KMS-11 (cell line): ENCODE measurements around the gene EML1.

Experiments
- H2AFZ ChIP-seq: fragments of 200-600 bp; sonication (generic); 2 replicates; pipeline ENCODE4 v1.6.1; 2016; ENCODE audit warnings: antibody characterized with exemption, mixed run types, low read depth
- H3K27ac ChIP-seq: fragments of 200-600 bp; sonication (generic); 2 replicates; pipeline ENCODE4 v1.6.1; 2016; ENCODE audit warnings: mild to moderate bottlenecking, mixed run types
- H3K27me3 ChIP-seq: fragments of 200-600 bp; sonication (generic); 2 replicates; pipeline ENCODE4 v1.6.1; 2017; ENCODE audit warnings: mild to moderate bottlenecking, low read depth, mixed run types, moderate library complexity; ENCODE audit not compliant: insufficient read depth
- H3K36me3 ChIP-seq: fragments of 200-600 bp; sonication (generic); 2 replicates; pipeline ENCODE4 v1.6.1; 2017; ENCODE audit warnings: mild to moderate bottlenecking, mixed run types; ENCODE audit not compliant: insufficient read depth
- H3K4me1 ChIP-seq: fragments of 200-600 bp; sonication (generic); 2 replicates; pipeline ENCODE4 v1.6.1; 2016; ENCODE audit warnings: mild to moderate bottlenecking, low read depth, mixed run types; ENCODE audit not compliant: poor library complexity, severe bottlenecking
- H3K4me2 ChIP-seq: fragments of 200-600 bp; sonication (generic); 2 replicates; pipeline ENCODE4 v1.7.0; 2016; ENCODE audit warnings: mild to moderate bottlenecking, mixed run types
- H3K4me3 ChIP-seq: fragments of 200-600 bp; sonication (generic); IDR thresholded peaks from 2 replicates; pipeline ENCODE4 v1.6.1; 2017; ENCODE audit warnings: low read depth, low read length, mixed read lengths; ENCODE audit not compliant: insufficient read depth
- H3K79me2 ChIP-seq: fragments of 200-600 bp; sonication (generic); 2 replicates; pipeline ENCODE4 v1.6.1; 2016; ENCODE audit warnings: low read depth, mixed run types; ENCODE audit not compliant: insufficient read depth
- H3K9ac ChIP-seq: fragments of 200-600 bp; sonication (generic); 2 replicates; pipeline ENCODE4 v1.6.1; 2016; ENCODE audit warnings: mild to moderate bottlenecking, mixed run types
- H4K20me1 ChIP-seq: fragments of 200-600 bp; sonication (generic); 2 replicates; pipeline ENCODE4 v1.6.1; 2016; ENCODE audit warnings: mild to moderate bottlenecking, mixed run types; ENCODE audit not compliant: insufficient read depth
- CTCF ChIP-seq: fragments of 200-600 bp; sonication (generic); conservative IDR thresholded peaks from 2 replicates; pipeline ENCODE4 v1.6.1; 2017; ENCODE audit warnings: low read depth, mild to moderate bottlenecking, antibody characterized with exemption, low read length, moderate library complexity, mixed read lengths

EML1 gene

GRCh38 chr14:99991331-99991730 is 198.1 kb downstream of the EML1 start:
- TF ChIP-seq CTCF, result no peak
- H4K20me1 ChIP-seq, result 0 out of 2 replicates have a peak, but pooled peaks cover 3% of the 10 kb centered on the region
- H3K4me1 ChIP-seq, result peaks cover 12% of the 10 kb centered on the region
- H2AFZ ChIP-seq, result no peak overlapping the region
- no peak overlapping the region for H3K4me2 ChIP-seq
- no peaks in the 10 kb centered on the region for H3K36me3 ChIP-seq
- H3K27ac ChIP-seq, result no peak overlapping the region
- peaks cover 9% of the 10 kb centered on the region; the same call in 1 of the 2 replicates for H3K79me2 ChIP-seq
- no peak overlapping the region for H3K4me3 ChIP-seq
- H3K27me3 ChIP-seq, result no peaks in the 10 kb centered on the region
- no peak overlapping the region for H3K9ac ChIP-seq
